A673 (cell line): ENCODE data around the gene MTMR12. TPM values are rescaled to one million over a fixed set of nuclear protein-coding genes. Genes with fewer than 3 reads are reported as not detected.

Source experiments
- BruUV-seq: library from RNA; stranded (reverse); fragments of 400-500 nt; replicated peaks from 2 replicates; lab custom pipeline; 2021; lab: Mats Ljungman, UMichigan
- CTCF ChIA-PET: fragments of 300-600 bp; sonication (Branson Sonifier 250); formaldehyde crosslinking; loops from one replicate; lab custom pipeline; 2022; ENCODE audit warnings: antibody characterized with exemption; lab: Charles Lee
- POLR2A ChIA-PET: fragments of 300-600 bp; sonication (Branson Sonifier 250); formaldehyde crosslinking; loops from one replicate; lab custom pipeline; 2022; ENCODE audit warnings: antibody characterized with exemption; ENCODE audit not compliant: low non-redundant PET; lab: Charles Lee
- DNase-seq: peaks from one replicate; pipeline ENCODE4 v3.0.0-alpha.2; 2015; ENCODE audit warnings: low spot score
- H3K27ac ChIP-seq: fragments of 200-600 bp; sonication (generic); 2 replicates; pipeline ENCODE4 v1.5.1; 2016; ENCODE audit warnings: mixed run types, low read depth, mild to moderate bottlenecking, mixed read lengths, antibody characterized with exemption, low read length; ENCODE audit not compliant: poor library complexity, severe bottlenecking
- H3K27me3 ChIP-seq: fragments of 200-600 bp; sonication (generic); replicated peaks from 2 replicates; pipeline ENCODE4 v1.6.1; 2017; ENCODE audit warnings: mixed run types, low read depth, mild to moderate bottlenecking, mixed read lengths, antibody characterized with exemption, low read length; ENCODE audit not compliant: insufficient read depth, poor library complexity
- H3K36me3 ChIP-seq: fragments of 200-600 bp; sonication (generic); 2 replicates; pipeline ENCODE4 v1.6.1; 2016; ENCODE audit warnings: mixed run types, mild to moderate bottlenecking, mixed read lengths, antibody characterized with exemption, low read length; ENCODE audit not compliant: insufficient read depth, poor library complexity, severe bottlenecking
- H3K4me1 ChIP-seq: fragments of 200-600 bp; sonication (generic); 2 replicates; pipeline ENCODE4 v1.6.1; 2017; ENCODE audit warnings: mixed run types, mild to moderate bottlenecking, mixed read lengths, antibody characterized with exemption, low read length; ENCODE audit not compliant: insufficient read depth, poor library complexity, severe bottlenecking
- H3K4me3 ChIP-seq: fragments of 200-600 bp; sonication (generic); 2 replicates; pipeline ENCODE4 v1.5.1; 2016; ENCODE audit warnings: low read depth, mixed run types, mild to moderate bottlenecking, mixed read lengths, low read length; ENCODE audit not compliant: poor library complexity, severe bottlenecking
- H3K9me3 ChIP-seq: fragments of 200-600 bp; sonication (generic); 2 replicates; pipeline ENCODE4 v1.6.1; 2016; ENCODE audit warnings: mixed run types, low read depth, mild to moderate bottlenecking, mixed read lengths, antibody characterized with exemption, low read length; ENCODE audit not compliant: poor library complexity, severe bottlenecking
- EZH2 ChIP-seq: fragments of 200-600 bp; sonication (generic); IDR thresholded peaks from 2 replicates; pipeline ENCODE4 v1.6.1; 2017; ENCODE audit warnings: borderline replicate concordance, low read depth, mild to moderate bottlenecking, mixed read lengths, antibody characterized with exemption, low read length; ENCODE audit not compliant: poor library complexity, severe bottlenecking
- intact Hi-C: fragments of 100-400 bp; cut with micrococcal nuclease; formaldehyde crosslinking; loops from one replicate; pipeline ENCODE4 v1.10.0; 2022; ENCODE audit not compliant: unreplicated experiment
- total RNA-seq: library from RNA; stranded (reverse); gene quantifications from 2 replicates; pipeline ENCODE4 v1.2.3, GENCODE V29; 2021
- TF ChIP-seq, protein P1 (sequence below): fragments of 300-800, 200-600 bp; sonication (generic); conservative IDR thresholded peaks from 2 replicates; pipeline ENCODE4 v1.5.1; 2017; ENCODE audit warnings: low read depth, mild to moderate bottlenecking, antibody characterized with exemption, low read length, moderate library complexity, mixed read lengths

The MTMR12 gene
- total RNA-seq, 1 experiment from 2014 or later, result 35.8 TPM

GRCh38 chr5:32263684-32264083, 49.1 kb downstream of the MTMR12 start:
- Histone ChIP-seq H3K27me3 (no peaks in the 10 kb centered on the region), H3K4me3 (no peak overlapping the region), H3K27ac (no peak overlapping the region), H3K36me3 (peaks cover 23% of the 10 kb centered on the region), H3K9me3 (no peaks in the 10 kb centered on the region), H3K4me1 (no peaks in the 10 kb centered on the region)
- DNase-seq, result no peak
- intact Hi-C loops, result no loop called here
- no TSS peak for BruUV-seq
- POLR2A ChIA-PET, result no interaction called here
- CTCF ChIA-PET, result no interaction called here
- TF ChIP-seq, protein P1, sequence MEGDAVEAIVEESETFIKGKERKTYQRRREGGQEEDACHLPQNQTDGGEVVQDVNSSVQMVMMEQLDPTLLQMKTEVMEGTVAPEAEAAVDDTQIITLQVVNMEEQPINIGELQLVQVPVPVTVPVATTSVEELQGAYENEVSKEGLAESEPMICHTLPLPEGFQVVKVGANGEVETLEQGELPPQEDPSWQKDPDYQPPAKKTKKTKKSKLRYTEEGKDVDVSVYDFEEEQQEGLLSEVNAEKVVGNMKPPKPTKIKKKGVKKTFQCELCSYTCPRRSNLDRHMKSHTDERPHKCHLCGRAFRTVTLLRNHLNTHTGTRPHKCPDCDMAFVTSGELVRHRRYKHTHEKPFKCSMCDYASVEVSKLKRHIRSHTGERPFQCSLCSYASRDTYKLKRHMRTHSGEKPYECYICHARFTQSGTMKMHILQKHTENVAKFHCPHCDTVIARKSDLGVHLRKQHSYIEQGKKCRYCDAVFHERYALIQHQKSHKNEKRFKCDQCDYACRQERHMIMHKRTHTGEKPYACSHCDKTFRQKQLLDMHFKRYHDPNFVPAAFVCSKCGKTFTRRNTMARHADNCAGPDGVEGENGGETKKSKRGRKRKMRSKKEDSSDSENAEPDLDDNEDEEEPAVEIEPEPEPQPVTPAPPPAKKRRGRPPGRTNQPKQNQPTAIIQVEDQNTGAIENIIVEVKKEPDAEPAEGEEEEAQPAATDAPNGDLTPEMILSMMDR, result no peak
- TF ChIP-seq EZH2, result no peak

DNA sequence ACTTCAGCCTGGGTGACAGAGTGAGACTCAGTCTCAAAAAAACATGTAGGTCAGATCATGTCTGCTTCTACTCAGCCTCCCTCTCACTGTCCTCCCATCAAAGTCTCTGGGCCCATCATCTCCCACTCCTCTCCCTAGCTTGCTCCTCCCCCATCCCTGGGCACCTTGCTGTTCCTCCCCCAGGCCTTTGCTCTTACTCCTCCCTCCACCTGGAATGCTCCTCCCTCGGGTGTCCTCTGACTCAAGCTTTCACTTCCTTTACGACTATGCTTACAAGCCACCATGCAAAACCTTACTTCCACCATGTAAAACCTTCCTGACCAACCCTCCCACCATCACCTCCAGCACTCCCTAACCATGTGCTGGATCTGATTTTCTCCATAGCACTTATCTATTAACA, 51.5 kb downstream of the MTMR12 start:
- no TSS peak for BruUV-seq
- TF ChIP-seq EZH2, result no peak
- TF ChIP-seq, protein P1, result no peak
- intact Hi-C loops, result no loop called here
- Histone ChIP-seq H3K27ac (no peak overlapping the region), H3K4me1 (no peaks in the 10 kb centered on the region), H3K9me3 (no peaks in the 10 kb centered on the region), H3K4me3 (no peak overlapping the region), H3K27me3 (no peaks in the 10 kb centered on the region), H3K36me3 (peaks cover 15% of the 10 kb centered on the region)
- DNase-seq, result no peak
- CTCF ChIA-PET, result no interaction called here
- POLR2A ChIA-PET, result no interaction called here

DNA sequence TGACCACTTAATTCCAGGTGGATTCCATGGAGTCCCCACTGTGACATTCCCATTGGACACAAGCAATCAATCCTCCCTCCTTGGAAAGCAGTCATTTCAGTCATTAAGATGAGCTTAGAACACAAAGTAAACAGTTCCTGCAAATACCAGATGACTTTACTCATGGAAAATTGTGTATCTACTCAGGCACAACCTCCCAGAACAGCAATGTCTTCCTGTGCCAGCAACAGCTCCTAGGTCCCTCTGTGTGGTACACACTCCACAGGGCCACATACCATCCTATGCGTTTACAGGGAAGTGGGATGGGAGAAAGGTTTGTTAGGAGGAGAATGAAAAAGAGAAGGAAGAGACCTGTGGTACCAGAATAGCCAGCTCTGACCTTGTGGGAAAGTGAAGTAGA, 53.7 kb downstream of the MTMR12 start:
- peaks cover 11% of the 10 kb centered on the region for H3K4me1 ChIP-seq
- intact Hi-C loops, result no loop called here
- peaks cover 19% of the 10 kb centered on the region for H3K36me3 ChIP-seq
- BruUV-seq, result no TSS peak
- TF ChIP-seq, protein P1, result no peak
- TF ChIP-seq EZH2, result no peak
- DNase-seq, result no peak
- H3K27ac ChIP-seq, result no peak overlapping the region
- ChIA-PET CTCF (interaction anchor here (0.6 kb wide), 1 partner anchor 87 kb away, joined by 5 read pairs; no protein-coding TSS in a partner anchor), POLR2A (no interaction called here)
- no peak overlapping the region for H3K4me3 ChIP-seq
- no peaks in the 10 kb centered on the region for H3K9me3 ChIP-seq
- H3K27me3 ChIP-seq, result no peaks in the 10 kb centered on the region
